DMS53 (cell line): ENCODE results near the gene ARMC6.

ENCODE experiments used
- DNase-seq: peaks from one replicate; lab custom pipeline; 2025; lab: John Stamatoyannopoulos, UW

Gene ARMC6

GRCh38 chr19:19033426-19034203 is at the start of gene ARMC6, which contains the start of gene SUGP2:
ARMC6 (plus strand) TSS chr19:19033603; CDS start chr19:19034210, 607 bp downstream.
SUGP2 (minus strand) TSS chr19:19033517; CDS start chr19:19031071, 2,446 bp downstream.
- DNase-seq, result peak; percentile 90

GRCh38 chr19:18984251-18984650 is 49.2 kb upstream of the ARMC6 start:
- no peak for DNase-seq

- no peak for DNase-seq
These were observed 48.1 kb upstream of the ARMC6 start for GRCh38 chr19:18985257-18985656.

GRCh38 chr19:18987456-18987855 is 45.9 kb upstream of the ARMC6 start:
- DNase-seq, result no peak

GRCh38 chr19:18989316-18989715 is 44.1 kb upstream of the ARMC6 start:
- no peak for DNase-seq

GRCh38 chr19:18990128-18990708 is 43.2 kb upstream of the ARMC6 start:
- DNase-seq, result no peak

GRCh38 chr19:18991006-18991405 is 42.4 kb upstream of the ARMC6 start:
- DNase-seq, result no peak

- no peak for DNase-seq
These were observed 41.9 kb upstream of the ARMC6 start for GRCh38 chr19:18991468-18991867.

- DNase-seq, result no peak
These were observed 40.7 kb upstream of the ARMC6 start for GRCh38 chr19:18992696-18993095.

GRCh38 chr19:18993115-18993514 is 40.3 kb upstream of the ARMC6 start:
- DNase-seq, result no peak

GRCh38 chr19:18995804-18996241 is 37.6 kb upstream of the ARMC6 start:
- DNase-seq, result peak; percentile 61

- DNase-seq, result no peak
These were observed 37.1 kb upstream of the ARMC6 start for GRCh38 chr19:18996351-18996750.

GRCh38 chr19:18996796-18997394 is 36.5 kb upstream of the ARMC6 start:
- DNase-seq, result no peak

GRCh38 chr19:18998276-18998675 is 35.1 kb upstream of the ARMC6 start:
- no peak for DNase-seq

GRCh38 chr19:18999016-18999758 is 34.2 kb upstream of the ARMC6 start:
- no peak for DNase-seq

- no peak for DNase-seq
These were observed 33.3 kb upstream of the ARMC6 start for GRCh38 chr19:18999896-19000620.

- no peak for DNase-seq
These were observed 29.3 kb upstream of the ARMC6 start for GRCh38 chr19:19004144-19004543.

- DNase-seq, result no peak
These were observed 27.2 kb upstream of the ARMC6 start for GRCh38 chr19:19006213-19006612.

GRCh38 chr19:19009951-19010350 is 23.5 kb upstream of the ARMC6 start:
- no peak for DNase-seq

GRCh38 chr19:19010551-19010950 is 22.9 kb upstream of the ARMC6 start:
- no peak for DNase-seq

- peak; percentile 16 for DNase-seq
These were observed 12.3 kb upstream of the ARMC6 start for GRCh38 chr19:19021115-19021514.
